ENCODE results near the gene SDF4. TPM values are rescaled to one million over a fixed set of nuclear protein-coding genes. Genes with fewer than 3 reads are reported as not detected.

SDF4 gene
- total and polyA plus RNA-seq, 2 of the 8 experiments (the other 6 are each of a cell fraction or from before 2014, with no cell fraction given) = 45.5 to 75.6 TPM

DNA sequence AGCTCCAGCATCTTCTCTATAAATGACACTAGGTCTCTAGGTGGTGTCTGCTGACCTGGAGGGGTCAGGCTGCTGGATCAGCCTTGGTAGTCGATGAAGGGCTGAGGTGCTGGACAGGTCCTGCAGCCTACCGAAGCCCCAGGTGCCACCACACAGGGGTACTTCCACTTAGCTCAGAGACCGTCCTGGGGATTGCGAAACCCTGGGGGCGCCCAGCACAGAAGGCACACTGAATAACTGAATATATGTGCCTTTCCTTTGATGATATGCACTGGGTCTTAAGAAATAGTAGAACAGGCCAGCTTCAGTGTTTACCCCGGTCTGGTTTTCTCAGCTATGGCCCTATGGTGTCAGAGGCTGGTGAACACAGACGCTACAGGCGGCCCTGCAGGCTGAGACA lies 31.0 kb upstream of the SDF4 start:
- H3K27ac ChIP-seq (ENCODE audit: low read depth, low read length) = no peak overlapping the region
- no peak for DNase-seq (ENCODE audit: low read depth in 1 of 2, low spot score in 2 of 2)
- H4K20me1 ChIP-seq (replicated peaks in 1 of 2; ENCODE audit: control insufficient read depth in 1 of 2, insufficient read depth in 2 of 2, low read length in 2 of 2) = peaks cover 13 to 35% of the 10 kb centered on the region in 2 experiments
- peaks cover 18% of the 10 kb centered on the region for H3K79me1 ChIP-seq (ENCODE audit: low read depth, low read length)
- no peak overlapping the region for H3K9ac ChIP-seq (replicated peaks in 1 of 4; ENCODE audit: extremely low read depth in 1 of 4, low read depth in 3 of 4, low read length in 3 of 4)
- POLR2A ChIA-PET (ENCODE audit: partially characterized antibody) = interaction anchor here (1.6 to 3.9 kb wide), 2 partner anchors 9 to 11 kb away, joined by 4 to 16 read pairs; partner anchors contain the start of gene UBE2J2
- H2BK5ac ChIP-seq (ENCODE audit: low read depth, low read length) = no peak overlapping the region
- 99% methylated on average over 8 of the region's 8 CpGs; no CpG with 5 or more reads in 1 of the 2 experiments for WGBS, 2 experiments (ENCODE audit: extremely low coverage in 1 of 2, insufficient coverage in 1 of 2, insufficient read length in 1 of 2, insufficient replicate concordance in 2 of 2, low coverage in 1 of 2, low lambda C conversion rate in 2 of 2, missing lambda C conversion rate in 1 of 2)
- H3K56ac ChIP-seq (replicated peaks; ENCODE audit: insufficient read length, low read depth, low read length) = no peak overlapping the region
- CTCF ChIA-PET (ENCODE audit: partially characterized antibody) = interaction anchor here (1.4 to 2.7 kb wide), 5 partner anchors 7 to 199 kb away, joined by 3 to 8 read pairs (median 7); no protein-coding TSS in a partner anchor
- no peak overlapping the region for H3K23ac ChIP-seq (ENCODE audit: insufficient read length)
- no peak overlapping the region for H2BK15ac ChIP-seq (ENCODE audit: low read length)
- H3K14ac ChIP-seq (ENCODE audit: insufficient read length) = no peak overlapping the region
- no peak overlapping the region for H3K4ac ChIP-seq (replicated peaks; ENCODE audit: insufficient read length, low read depth, low read length)
- H3K4me3 ChIP-seq (ENCODE audit: extremely low read depth in 1 of 4, insufficient read depth in 2 of 4, low read depth in 3 of 4, low read length in 4 of 4) = no peak overlapping the region
- no peak overlapping the region for H2BK20ac ChIP-seq (ENCODE audit: low read length)
- H3K4me1 ChIP-seq (replicated peaks in 1 of 4; ENCODE audit: control insufficient read depth in 3 of 4, insufficient read depth in 4 of 4, low read length in 3 of 4) = peaks cover 0 to 8% (median 2%) of the 10 kb centered on the region in 4 experiments; a peak in 5 of 7 replicates
- no peaks in the 10 kb centered on the region for H3K23me2 ChIP-seq (ENCODE audit: low read depth, low read length)
- H3K9me3 ChIP-seq (ENCODE audit: insufficient read depth in 2 of 2, low read depth in 1 of 2, low read length in 1 of 2) = no peaks in the 10 kb centered on the region
- peaks cover 0 to 13% of the 10 kb centered on the region in 2 experiments; a peak in 2 of 4 replicates for H3K79me2 ChIP-seq (ENCODE audit: control insufficient read depth in 1 of 2, insufficient read depth in 2 of 2, low read length in 2 of 2)
- no peak overlapping the region for H2AK5ac ChIP-seq (ENCODE audit: low read depth, low read length)
- no peak overlapping the region for H2BK12ac ChIP-seq (ENCODE audit: low read depth, low read length)
- H3K4me2 ChIP-seq (ENCODE audit: insufficient read depth in 1 of 2, low read depth in 2 of 2, low read length in 2 of 2) = no peak overlapping the region
- FAIRE-seq = no peak
- no peak overlapping the region for H2AFZ ChIP-seq (ENCODE audit: low read length)
- peaks cover 15 to 37% (median 24%) of the 10 kb centered on the region in 4 experiments for H3K36me3 ChIP-seq (ENCODE audit: control insufficient read depth in 2 of 4, insufficient read depth in 4 of 4, low read length in 3 of 4)
- 0 out of 2 replicates have a peak, but pooled peaks have one; percentile 29 for TF ChIP-seq CEBPB (IDR thresholded peaks at IDR 0.05; ENCODE audit: low read depth, low read length)
- no peak for TF ChIP-seq CTBP2 (IDR thresholded peaks at IDR 0.05; ENCODE audit: borderline replicate concordance, insufficient read depth, insufficient read length, low read length)
- TF ChIP-seq BACH1 (IDR thresholded peaks at IDR 0.05; ENCODE audit: low read length) = no peak
- no peak for TF ChIP-seq RNF2 (IDR thresholded peaks at IDR 0.05; ENCODE audit: borderline replicate concordance, low read depth, low read length, missing control alignments, poor library complexity, severe bottlenecking)
- no peak for TF ChIP-seq HDAC2 (IDR thresholded peaks at IDR 0.05; ENCODE audit: borderline replicate concordance in 1 of 2, low read depth in 2 of 2, low read length in 2 of 2)
- no peak for TF ChIP-seq JUN (IDR thresholded peaks at IDR 0.05; ENCODE audit: low read depth, low read length)
- no peak for TF ChIP-seq EGR1 (IDR thresholded peaks at IDR 0.05; ENCODE audit: borderline replicate concordance, low read depth, low read length)
- no peak for TF ChIP-seq SIX5 (IDR thresholded peaks at IDR 0.05; ENCODE audit: low read depth, low read length)
- H3K27me3 ChIP-seq (replicated peaks in 1 of 4; ENCODE audit: control insufficient read depth in 3 of 4, extremely low read depth in 1 of 4, insufficient read depth in 3 of 4, low read length in 3 of 4) = no peaks in the 10 kb centered on the region
- H4K91ac ChIP-seq (replicated peaks; ENCODE audit: insufficient read length, low read length) = no peak overlapping the region
- H4K8ac ChIP-seq (ENCODE audit: extremely low read depth, insufficient read depth, low read length) = no peak overlapping the region
- H3K18ac ChIP-seq (ENCODE audit: extremely low read depth, low read length) = no peak overlapping the region
- no peak overlapping the region for H2BK120ac ChIP-seq (replicated peaks; ENCODE audit: low read depth, low read length)
- H4K5ac ChIP-seq (ENCODE audit: insufficient read length, low read depth, low read length) = no peak overlapping the region

All from H1 (cell line).